NOMO-1 treated with dmso at 0.1 percent for 144 hours (cell line): ENCODE results near the gene KRT33B.
A peak's percentile ranks its signal among the peaks of the same experiment; 100 is the strongest.
"Not testable (repeated sequence)": the region's sequence is repeated elsewhere in the genome, so short reads cannot be mapped to it uniquely, and the experiment has no call there.

Source experiments
- DNase-seq: peaks from one replicate; lab custom pipeline; 2025; ENCODE audit not compliant: unreplicated experiment; lab: John Stamatoyannopoulos, UW

The KRT33B gene

DNA sequence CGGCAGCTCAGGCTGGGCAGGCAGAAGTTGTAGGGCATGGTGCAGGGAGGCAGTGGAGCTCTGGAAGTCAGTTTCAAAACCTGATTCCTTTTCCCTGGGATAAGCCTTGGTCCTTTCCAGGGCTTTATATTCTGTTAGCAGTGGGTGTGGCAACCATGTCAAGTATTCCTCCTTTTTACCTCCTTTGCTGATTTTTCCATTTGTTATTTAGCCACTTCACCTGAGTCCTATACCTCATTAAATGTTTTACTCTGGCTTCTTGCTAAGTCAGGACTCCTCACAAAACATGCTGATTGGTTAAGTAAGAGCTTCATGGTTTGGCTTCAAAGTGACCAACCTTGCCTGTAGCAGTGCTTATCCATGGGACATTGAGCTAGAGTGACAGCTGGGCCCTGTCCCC is at the start of gene KRT33B:
TSS of gene KRT33B (minus strand) at position 101 of the 400 bp plus-strand sequence. CDS start at position 38, 63 bp downstream.
- DNase-seq: no peak

- DNase-seq: no peak
These were observed 48.7 kb upstream of the KRT33B start for GRCh38 chr17:41418116-41418860.

DNA sequence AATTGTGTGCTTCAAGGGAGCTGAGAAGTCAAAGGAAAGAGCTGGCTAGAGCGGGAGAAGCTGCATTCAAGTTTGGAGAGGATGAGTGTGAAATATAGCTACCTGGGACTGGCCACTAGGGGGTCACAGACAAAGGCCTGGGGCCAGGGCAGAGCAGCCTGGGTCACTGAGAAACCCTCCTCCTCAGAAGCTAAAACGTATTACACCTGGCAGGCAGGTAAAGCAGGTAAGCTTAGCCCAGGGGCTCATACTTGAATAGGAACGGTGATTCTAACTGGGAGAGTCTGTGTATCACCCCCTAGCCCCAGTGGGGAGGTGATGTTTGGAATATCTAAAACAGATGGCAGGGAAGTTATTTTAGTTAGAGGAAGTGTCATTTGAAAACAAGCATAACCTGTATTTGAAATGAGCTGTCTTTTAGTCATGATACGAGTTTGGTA is 48.0 kb upstream of the KRT33B start:
- DNase-seq: peak; percentile 10

DNA sequence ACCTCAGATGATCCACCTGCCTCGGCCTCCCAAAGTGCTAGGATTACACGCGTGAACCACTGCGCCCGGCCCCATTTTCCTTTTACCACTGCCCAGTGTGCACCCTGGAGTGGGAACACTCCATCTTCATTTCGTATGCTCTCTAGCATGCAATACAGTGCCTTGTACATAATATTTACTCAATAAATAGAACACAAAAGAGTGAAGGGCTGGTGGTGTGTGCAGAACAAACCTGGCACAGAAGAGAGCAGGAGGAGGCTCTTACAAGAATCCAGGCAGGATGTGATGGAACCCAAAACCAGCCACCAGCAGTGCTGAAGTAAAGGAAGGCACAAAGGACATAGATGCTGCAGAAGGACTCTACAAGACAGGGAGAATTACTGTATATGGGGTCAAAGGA is 47.5 kb upstream of the KRT33B start:
- DNase-seq: no peak

GRCh38 chr17:41416479-41416878 is 46.9 kb upstream of the KRT33B start:
- no peak for DNase-seq

DNA sequence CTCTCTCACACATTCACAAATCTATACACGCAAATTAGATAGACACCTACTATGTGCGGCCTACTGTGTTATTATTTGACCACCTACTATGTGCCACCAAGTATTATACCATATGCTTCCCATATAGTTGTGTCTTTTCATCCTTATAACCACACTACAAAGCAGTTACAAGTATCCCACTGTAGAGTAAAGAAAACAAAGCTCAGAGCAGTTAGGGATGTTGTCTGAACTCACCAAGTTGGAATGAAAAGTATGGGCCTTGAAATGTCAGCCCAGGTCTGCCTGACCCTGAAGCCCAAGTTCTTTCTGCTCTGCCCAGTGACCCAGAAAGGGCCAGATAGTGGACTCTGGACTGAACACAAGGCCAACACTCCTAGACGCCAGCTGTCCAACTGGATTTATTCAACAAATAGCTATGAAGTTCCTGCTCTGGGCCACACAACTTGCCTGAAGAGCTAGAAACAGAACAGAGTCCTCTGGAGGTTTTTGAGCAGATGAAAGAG is 46.3 kb upstream of the KRT33B start:
- DNase-seq: no peak

DNA sequence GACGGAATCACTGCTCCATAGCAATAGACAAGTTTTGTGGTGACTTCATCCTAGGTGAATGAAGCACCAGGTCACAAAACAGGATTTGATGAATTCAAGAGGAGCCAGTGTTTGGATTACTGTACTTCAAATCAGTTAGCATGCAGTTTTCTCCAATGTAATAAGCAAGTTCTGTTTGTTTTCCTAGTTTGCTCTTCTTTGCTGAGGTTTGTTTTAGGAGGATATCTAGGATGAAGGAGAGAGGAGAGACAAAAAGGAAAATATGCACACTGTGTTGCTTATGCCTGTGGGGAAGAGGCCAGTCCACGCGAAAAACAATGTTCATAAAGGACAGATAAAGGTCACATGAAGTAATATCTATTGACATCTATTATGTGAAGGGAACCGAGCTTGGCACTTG is 45.8 kb upstream of the KRT33B start:
- no peak for DNase-seq

GRCh38 chr17:41413982-41414381 is 44.4 kb upstream of the KRT33B start:
- DNase-seq: no peak

DNA sequence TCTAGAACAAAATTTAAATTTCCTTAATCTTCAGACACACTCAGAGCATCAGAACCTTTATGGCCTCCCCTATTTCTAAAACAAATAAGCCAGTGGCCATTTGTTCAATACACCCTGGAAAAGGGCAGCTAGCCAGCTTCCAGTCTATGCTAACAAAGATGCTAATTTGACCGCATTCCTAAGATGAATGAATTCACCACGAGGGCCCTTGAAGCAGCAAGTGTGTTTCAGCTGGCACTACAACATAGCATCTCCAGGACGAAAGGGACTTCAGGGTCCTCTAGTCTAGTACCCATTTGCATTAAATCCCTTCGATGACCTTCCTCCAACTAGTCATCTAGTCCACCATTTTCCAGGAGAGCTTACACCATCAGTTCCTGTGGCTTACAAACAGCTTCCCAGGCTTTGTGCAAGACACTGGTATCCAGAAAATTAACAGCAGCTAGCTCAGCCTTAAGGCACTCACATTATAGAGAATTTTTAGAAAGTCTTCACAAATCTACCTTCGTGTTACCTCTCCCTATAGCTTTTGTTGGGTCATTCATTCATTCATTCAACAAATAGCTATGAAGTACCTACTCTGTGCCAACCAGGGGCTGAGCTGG is 43.8 kb upstream of the KRT33B start:
- DNase-seq: no peak

- DNase-seq: no peak
These were observed 41.6 kb upstream of the KRT33B start for GRCh38 chr17:41411072-41411840.

- DNase-seq: no peak
These were observed 37.6 kb upstream of the KRT33B start for GRCh38 chr17:41407226-41407625.

- no peak for DNase-seq
These were observed 36.6 kb upstream of the KRT33B start for GRCh38 chr17:41406205-41406604.

DNA sequence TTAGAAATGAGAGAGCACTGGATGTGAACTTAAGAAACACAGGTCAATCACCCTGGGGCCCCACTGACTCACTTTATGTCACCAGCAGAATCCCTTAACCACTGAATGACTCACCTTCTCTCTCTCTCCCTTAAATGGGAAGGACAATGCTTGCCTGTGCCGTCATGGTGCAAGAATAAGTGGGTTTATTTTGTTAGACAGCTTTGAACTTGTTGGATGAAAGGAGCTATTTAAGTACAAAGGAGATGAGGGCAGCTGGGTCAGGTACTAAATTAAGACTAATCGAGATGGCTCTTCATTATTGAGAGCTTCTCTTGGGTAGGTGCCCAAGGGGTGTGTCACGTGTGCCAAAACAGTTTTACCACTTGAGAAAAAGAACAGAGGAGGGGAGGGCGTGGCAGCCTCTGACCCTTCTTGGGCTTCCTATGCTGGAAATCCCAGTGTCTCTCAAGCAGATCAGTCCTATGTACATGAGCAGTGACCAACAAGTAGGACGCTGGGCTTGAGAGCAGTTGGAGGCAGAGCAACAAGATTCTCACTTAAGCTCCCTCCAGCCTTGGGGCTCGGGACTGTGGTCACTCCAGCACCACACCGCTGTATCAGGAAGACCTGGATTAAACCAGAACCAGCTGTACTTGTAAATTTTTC is 34.5 kb upstream of the KRT33B start:
- DNase-seq: peak; percentile 84

DNA sequence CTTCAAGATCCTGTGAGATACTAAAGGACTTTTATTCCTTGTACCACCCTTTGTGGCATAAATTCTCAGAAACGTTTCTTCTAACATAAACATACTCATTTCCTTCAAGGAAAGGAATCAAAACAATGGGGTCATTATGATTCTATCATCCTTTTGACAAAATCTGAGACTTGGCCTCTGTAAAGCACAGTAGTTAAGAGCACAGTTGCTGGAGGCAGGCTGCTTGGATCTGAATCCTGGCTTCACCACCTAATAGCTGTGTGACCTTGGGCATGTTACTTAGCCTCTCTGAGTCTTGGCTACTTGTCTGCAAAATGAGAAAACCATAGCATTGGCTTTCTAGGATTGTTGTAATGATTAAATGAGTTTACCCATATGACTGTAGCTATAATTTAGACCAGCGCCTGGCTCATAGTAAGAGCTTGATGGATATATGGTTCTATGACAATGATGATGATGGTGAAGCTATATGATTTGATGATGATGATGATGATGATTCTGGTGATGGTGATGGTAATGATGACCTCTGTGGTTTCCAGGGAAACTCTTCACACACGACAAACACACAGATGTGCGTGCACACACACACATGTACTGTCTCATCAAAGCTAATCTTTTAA is 33.9 kb upstream of the KRT33B start:
- DNase-seq: no peak

DNA sequence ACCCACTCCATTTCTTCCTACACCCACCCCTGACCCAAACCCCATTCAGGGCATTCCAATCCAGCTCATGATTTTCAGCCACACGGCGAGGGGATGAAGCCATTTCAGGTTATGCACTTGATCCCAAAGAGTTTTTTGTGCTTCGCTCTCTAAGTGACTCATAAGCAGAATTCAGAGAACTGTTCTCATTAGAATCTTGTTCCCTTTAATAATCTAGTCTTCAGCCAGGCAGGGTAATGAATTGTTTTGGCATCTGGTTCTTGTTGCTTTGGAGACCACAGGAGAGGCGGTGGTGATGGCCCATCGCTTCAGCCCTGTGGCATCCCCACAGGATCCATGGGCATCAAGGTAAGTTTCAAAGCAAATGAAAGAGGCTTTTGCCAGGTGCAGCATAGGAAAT is 32.5 kb upstream of the KRT33B start:
- DNase-seq: no peak

DNA sequence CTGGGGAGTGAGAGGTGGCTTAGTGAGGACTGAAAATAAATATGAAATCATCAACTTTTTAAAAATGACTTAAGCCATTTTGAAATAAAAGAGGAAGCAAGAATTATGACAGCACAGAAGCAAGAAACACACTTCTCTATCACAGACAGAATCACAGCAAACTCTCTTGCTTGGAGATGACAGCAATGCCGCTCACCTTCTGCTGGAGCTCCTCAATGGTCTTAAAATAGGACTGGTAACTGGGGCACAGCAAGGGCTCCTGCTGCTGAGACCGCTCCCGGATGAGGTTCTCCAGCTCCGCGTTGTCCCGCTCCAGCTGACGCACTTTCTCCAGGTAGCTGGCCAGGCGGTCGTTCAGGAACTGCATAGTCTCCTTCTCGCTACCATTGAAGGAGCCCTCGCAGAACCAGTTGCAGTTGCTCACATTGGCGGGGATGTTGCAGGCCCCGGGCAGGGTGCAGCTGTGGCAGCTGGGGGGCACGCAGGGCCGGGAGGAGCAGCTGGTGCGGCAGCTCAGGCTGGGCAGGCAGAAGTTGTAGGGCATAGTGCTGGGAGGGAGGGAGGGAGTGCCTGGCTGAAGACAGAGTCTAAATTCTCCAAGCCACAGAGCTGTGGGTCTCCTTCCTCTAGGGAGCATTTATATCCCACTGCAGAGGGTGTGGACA is 27.5 kb upstream of the KRT33B start, which contains the start of gene KRT31:
TSS of gene KRT31 (minus strand) at position 613 of the 665 bp plus-strand sequence. CDS start at position 544, 69 bp downstream.
- peak; percentile 52 for DNase-seq

DNA sequence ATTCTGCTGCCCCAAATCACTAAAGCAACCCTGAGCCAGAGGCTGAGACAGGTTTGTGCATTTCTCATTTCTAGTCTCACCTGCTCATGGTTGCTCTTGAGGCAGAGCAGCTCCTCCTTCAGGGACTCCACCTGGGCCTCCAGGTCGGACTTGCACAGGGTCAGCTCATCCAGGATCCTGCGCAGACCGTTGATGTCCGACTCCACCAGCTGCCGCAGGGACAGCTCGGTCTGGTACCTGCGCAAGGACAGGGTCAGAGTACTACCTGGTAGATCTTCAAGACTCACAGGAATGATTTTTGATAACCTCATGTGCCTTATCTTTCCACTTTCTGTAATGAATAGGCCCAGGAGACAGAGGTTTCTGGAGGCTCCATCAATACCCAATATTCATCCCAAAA is 26.7 kb upstream of the KRT33B start:
- no peak for DNase-seq

DNA sequence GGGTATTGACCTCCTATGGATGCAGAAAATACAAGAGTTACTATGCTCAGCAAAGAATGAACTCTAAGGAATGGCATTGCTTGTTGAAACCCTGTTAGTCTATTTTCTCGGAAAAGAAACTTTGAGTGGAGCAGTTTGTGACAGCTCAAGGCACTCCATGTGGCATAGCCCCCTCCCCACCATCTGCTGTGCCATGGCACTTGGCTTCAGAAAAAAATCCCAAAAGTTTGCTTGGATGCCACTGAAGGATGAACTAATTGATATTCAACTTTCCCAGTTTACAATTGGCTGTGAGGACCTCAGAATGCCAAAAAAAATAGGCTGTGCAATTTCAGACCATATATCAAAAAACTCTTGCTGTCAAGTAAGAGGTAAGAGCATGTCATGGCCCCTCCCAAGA is 26.0 kb upstream of the KRT33B start:
- DNase-seq: no peak

GRCh38 chr17:41395044-41395443 is 25.4 kb upstream of the KRT33B start:
- not testable (repeated sequence) for DNase-seq
